HG03432 (cell line): ENCODE results near the gene SAMM50.
A peak's percentile ranks its signal among the peaks of the same experiment; 100 is the strongest.

ENCODE experiments used
- ATAC-seq: cut with Tn5 transposase; IDR thresholded peaks from one replicate; pipeline ENCODE4 v1.9.1; 2021; ENCODE audit warnings: mild to moderate bottlenecking, moderate library complexity; ENCODE audit not compliant: unreplicated experiment

The SAMM50 gene

DNA sequence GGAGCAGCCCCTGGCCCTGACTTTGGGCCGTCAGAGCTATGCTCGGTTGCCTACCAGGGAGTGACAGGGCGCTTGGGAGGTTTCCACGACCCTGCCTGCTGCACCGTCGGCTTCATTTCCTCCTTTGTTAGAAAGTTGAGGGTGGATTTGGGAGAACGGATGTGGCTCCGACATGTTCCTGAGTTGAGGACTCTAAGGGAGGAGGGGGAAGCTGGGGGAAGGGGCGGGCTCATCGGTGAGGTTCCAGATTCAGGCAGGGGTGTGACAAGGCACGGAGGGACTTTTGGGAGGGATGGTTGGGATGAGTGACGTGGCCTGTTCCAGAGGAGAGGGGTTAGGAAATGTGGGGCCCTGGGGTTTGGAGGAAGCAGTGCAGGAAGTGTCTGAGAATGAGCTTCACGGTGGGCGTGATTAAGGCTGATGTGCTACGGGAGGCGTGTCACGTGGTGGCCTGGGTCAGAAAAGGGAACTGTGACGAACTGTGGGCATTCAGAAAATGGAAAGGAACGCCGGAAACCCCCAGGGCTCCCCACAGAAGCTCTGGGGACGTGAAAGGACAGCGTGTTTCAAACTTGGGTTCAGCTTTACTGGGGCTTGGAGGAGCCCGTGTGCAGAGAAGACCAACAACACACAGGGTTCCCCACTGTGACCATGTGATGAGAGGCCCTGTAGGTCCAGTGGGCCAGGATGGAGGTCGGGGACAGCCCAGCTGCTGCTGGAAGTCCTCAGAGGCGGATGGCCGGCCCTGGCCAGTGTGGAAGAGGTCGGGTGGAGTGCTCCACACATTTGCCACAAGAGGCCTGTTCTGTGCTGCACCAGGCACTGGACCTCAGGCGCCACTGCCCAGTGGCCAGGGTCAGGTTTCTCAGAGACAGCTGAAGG is 71.6 kb downstream of the SAMM50 start:
- peak; percentile 43 for ATAC-seq

DNA sequence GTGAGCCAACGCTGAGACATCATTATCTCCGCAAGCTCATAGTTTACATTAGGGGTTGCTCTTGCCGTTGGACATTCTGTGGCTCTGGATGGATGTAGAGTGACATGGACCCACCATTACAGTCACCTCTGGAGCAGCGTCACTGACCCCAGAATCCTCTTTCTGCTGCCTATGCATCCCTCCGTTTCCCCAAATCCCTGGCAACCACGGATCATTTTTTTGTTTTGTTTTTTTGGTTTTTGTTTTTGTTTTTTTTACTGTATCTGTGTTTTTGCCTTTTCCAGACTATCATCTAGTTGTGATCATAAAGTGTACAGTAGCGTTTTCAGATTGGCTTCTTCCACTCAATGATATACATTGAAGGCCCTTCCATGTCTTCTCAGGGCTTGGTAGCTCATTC is 72.8 kb downstream of the SAMM50 start:
- ATAC-seq = no peak

DNA sequence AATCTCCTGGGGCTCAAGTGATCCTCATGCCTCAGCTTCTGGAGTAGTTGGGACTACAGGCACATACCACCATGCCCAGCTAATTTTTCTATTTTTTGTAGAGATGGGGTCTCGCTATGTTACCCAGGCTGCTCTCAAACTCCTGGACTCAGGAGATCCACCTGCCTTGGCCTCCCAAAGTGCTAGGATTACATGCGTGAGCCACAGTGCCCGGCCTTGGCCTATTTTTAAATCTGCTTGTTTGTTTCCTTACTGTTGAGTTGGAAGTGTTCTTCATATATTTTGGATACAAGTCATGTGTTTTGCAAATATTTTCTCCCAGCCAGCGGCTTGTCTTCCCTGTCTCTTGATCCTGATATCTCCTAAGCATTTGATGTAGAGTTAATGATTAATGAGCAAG is 73.8 kb downstream of the SAMM50 start:
- no peak for ATAC-seq

DNA sequence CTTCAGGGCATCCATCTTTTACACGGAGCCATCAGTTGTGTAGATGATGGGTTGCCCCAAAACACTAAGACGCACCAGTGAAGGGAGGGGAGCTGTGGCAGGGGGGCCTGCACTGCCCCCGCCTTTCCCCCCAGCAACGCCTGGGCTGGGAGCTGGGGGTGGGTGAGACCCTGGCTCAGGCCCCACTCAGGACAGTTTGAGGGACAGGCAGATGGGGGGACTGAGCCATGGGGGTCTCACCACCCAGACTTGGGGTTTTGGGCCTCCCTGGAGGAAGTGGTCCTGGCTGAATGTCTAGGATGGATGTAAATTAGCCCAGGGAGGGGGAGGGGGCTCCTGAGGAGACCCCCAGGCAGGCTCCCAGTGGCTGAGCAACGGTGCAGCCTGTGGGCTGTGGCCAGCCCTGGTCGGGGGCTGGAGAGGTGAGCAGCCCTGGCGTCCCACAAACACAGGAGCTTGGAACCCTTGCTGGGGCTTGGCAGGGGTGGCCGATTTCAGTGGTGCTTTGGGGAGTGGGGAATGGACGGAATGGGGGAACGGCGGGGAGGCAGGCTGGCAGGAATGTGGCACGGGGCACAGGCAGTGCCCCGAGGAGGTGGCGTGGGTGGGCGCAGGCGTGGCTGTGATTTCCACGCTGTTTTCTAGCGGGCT is 74.9 kb downstream of the SAMM50 start:
- ATAC-seq = no peak

DNA sequence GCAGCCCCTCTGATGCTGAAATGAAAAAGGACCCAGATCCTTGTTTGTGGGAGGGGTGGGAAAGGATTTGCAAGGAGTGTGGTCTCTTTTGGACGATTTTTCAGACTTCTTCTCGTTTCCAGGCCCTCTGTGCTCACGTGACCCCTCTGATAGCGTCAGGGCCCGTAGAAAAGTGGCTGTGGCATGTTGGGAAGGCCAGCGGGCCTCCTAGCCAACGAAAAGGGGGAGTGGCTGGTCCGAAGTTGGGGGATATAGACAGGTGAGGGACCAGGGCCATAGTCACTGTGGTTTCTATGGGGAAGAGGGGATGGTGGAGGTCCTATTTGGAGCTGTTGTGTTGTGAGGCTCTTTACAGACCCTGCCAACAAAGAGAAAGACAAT is 75.5 kb downstream of the SAMM50 start:
- no peak for ATAC-seq

DNA sequence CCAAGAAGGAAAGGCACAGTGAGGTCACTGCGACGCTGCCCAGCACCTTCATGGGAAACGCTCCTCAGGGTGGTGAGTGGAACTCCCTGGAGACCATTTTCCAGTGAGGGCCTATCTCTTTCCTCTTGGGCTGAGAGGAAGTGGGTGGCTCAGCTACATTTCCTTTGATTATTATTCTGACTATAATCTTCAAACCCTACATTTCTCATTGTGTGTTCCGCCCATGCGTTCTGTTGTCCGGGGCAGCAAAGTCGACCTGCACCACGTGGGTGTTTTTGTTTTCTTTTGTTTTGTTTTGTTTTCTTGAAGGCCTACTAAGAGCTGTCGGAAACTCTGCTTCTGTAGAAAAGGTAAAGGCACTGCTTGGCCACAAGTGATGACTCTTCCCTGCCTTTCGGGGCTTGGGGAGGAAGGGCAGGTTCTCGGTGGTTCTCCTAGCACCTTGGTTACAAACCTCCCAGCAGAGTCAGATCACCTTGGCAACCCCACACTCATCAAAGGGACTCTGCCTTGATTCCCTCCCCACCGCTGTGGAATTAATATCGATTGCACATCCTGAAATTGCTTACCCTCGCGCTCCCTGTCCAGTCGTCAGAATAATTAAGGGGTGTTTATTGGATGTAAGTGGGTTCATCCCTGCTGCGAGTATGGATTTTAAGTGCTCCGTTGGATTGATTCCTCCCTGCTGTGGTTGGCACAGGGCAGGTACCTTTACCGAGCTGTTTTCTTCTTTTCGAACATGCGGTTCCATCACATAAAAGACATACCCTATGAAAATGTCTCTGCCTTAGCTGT is 76.1 kb downstream of the SAMM50 start:
- ATAC-seq = no peak

DNA sequence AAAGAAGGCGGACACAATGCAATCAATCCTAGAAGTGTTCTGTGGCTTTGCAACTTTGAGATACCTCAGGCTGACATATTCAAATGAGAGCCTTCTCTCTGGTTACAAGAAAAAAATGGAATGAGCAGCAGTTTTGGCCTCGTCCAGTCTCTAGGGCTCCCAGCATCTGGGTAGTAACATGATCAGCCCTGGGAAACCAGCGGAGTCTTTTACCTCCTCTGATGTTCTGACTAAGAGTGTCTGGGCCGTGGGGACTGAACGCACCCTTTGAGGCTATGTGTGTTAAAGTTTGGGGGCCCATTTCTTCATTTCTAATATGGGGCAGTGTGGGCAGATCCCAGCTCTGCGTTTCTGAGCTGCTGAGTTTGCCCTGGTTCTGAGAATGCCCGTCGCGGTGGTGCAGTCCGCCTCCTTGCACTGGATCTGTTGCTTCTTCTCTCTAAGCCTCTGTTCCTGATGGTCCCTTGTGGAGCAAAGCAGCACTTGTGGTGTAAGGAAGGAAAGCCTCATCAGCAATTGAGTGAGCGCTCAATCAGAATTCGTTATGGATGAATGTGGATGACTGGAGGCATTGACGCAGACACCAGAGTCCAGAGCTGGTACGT is 77.0 kb downstream of the SAMM50 start:
- no peak for ATAC-seq

DNA sequence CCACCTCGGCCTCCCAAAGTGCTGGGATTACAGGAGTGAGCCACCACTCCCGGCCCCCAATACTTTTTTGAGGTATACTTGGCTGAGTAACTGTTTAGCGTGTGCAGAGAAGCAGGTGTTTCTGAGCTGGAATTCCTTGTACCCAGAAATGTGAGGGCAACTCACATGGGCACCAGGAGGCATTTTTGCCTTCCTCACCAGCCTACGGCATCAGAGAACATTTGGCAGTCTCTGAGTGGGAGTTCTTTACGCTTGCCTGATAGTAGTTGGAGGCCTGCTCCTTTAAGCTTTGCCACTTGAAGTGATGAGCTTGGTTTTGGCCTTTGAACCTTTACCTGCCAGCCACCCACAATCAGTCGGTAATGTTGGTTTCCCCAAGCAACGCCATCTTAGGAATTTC is 78.0 kb downstream of the SAMM50 start:
- ATAC-seq = no peak

DNA sequence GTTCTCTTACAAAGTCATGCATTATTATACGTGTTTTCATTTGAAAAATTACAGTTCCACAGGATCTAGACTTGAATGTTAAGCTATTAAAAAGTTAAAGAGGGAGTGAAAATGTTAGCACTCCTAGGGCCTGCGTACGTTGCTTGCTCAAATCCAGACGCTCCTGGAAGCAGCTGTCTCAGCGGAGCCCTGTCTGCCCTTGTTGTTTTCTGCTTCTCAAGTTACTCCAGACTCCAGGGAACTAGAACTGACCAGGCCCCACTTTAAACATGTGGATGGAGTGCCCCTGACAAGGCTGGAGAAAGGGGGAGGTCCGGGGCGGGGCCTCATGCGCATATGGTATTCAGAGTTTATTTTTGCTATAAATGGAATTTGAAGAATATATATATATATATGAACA is 78.5 kb downstream of the SAMM50 start:
- no peak for ATAC-seq

DNA sequence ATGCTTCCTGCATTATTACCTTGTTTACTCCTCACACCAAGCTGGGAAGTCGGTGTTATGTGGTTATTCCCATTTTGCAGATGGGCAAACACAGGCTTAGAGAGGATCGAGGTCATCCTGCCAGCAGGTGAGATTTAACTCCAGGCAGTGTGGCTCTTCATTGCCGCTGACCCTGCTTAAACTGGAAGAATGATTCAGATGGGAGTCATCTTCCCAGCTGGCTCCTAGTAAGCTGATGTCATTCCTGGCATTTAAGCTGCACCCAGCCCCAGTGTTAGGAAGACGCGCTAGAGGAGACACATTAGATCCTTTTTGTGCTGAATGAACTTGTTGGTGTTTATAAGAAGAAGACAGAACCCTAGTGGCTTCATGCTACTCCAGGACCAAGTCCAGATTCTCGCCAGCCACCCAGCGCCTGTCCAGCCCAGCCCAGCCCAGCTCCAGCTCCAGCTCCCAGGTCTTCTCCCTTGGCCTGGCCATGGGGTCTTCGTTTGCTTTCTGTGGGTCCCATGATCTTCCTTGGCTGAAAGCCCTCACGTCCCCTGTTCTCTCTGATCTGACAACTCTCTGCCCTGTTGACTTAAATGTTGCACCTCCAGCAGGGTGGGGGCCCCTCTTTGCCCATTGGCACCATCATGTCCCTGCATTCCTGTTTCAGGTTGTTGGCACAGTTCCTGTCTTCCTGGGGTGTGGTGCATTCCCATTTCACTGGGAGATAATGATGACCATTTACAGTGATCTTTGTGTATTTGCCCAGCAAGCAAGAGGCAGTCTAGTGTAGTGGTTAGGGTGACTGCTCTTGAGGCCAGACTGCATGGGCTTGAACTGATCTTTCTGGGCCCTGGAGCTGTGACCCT is 82.5 kb downstream of the SAMM50 start:
- ATAC-seq = no peak

DNA sequence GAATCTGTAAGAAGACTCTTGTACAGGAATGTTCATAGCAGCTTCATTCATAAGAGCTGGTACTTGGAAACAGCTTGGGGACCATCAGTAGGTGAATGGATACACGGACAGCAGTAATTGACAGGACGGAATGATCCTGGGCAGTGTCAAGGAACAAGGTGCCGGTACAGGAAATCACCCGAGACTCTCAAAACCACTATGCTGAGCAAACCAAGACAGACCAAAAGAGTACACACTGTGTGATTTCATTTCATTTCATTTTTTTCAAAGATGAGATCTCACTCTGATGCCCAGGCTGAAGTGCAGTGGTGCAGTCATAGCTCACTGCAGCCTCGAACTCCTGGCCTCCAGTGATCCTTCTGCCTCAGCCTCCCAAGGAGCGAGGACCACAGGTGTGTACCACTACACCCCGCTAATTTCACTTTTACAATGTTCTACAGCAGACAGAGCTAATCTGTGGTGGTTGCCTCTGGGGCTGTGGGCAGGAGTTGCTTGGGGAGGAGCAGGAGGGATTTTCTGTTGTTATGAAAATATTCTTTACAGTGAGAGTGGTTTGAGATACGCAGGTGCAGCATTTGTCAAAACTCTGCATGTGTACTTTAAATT is 84.4 kb downstream of the SAMM50 start:
- ATAC-seq = no peak

DNA sequence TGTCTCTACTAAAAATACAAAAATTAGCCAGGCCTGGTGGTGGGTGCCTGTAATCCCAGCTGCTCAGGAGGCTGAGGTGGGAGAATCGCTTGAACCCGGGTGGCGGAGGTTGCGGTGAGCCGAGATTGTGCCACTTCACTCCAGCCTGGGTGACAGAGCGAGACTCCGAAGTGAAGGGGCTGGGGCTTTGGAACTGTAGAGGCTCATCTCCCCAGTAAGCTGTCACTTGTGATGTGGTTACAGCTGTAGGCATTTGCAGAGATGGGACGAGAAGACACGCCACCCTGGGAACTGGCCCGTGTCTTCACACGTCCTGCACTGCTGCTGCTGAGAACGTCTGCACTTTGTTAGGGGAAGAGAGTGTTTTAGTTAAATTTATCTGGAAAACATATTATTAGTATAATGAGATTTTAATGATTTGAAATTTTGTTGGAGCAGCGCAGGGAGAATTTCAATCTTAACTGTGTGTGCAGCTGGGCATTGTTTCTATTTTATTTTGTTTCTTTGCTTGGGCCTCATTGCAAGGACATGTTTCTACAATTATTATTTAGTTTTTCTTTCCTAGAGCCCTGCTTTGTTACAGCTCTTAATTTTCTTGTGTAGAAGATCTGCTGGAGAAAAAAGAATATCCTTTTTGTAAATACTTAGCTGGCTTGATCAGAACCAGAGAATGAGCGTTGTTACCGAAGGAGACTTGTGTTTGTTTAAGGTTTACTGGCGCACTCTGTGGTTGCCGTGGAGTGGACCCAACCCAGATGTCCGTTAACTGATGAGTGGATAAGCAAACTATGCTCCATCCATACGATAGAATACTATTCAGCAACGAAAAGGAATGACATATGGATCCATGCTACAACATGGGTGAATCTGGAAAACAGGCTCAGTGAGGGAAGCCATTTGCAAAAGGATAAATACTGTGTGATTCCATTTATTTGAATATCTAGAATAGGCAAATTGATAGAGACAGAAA is 87.3 kb downstream of the SAMM50 start:
- peak; percentile 71 for ATAC-seq

DNA sequence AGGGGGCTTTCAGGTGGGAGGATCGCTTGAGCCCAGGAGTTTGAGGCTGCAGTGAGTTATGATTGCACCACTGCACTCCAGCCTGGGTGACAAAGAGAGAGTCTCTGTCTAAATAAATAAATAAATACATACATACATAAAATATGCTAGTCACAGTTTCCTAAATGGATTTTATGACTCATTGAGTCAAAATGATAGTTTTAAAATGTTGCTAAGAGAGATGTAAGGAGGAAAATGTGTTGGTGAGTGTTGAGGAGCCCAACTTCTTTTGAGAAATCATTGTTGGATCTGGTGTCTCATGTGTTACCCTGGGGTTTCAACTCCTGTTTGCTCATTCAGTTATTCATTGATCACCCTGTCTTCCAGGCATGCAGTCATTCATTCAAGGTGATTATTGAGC is 89.9 kb downstream of the SAMM50 start:
- ATAC-seq = no peak
